Loucy (cell line): ENCODE results near the gene OR4E2.

ENCODE experiments used
- H2AFZ ChIP-seq: fragments of 200-600 bp; sonication (generic); 2 replicates; pipeline ENCODE4 v1.6.0; 2016; ENCODE audit warnings: antibody characterized with exemption, mild to moderate bottlenecking, low read length, moderate library complexity
- H3F3A ChIP-seq: fragments of 200-600 bp; 2 replicates; pipeline ENCODE4 v1.6.0; 2016; ENCODE audit warnings: antibody characterized with exemption, low read depth, mild to moderate bottlenecking
- H3K27me3 ChIP-seq: fragments of 200-600 bp; sonication (generic); 2 replicates; pipeline ENCODE4 v1.6.1; 2014; ENCODE audit warnings: low read length, mild to moderate bottlenecking; ENCODE audit not compliant: insufficient read depth, poor library complexity, severe bottlenecking
- H3K36me3 ChIP-seq: fragments of 200-600 bp; sonication (generic); 2 replicates; pipeline ENCODE4 v1.6.1; 2016; ENCODE audit warnings: low read length; ENCODE audit not compliant: insufficient read depth
- H3K4me1 ChIP-seq: fragments of 200-600 bp; sonication (generic); 2 replicates; pipeline ENCODE4 v1.5.1; 2014; ENCODE audit warnings: low read length, mild to moderate bottlenecking; ENCODE audit not compliant: insufficient read depth, poor library complexity, severe bottlenecking
- H3K4me2 ChIP-seq: fragments of 200-600 bp; sonication (generic); 2 replicates; pipeline ENCODE4 v1.6.0; 2014; ENCODE audit warnings: antibody characterized with exemption, low read length, low read depth, mild to moderate bottlenecking; ENCODE audit not compliant: poor library complexity, severe bottlenecking
- H3K4me3 ChIP-seq: fragments of 200-600 bp; sonication (generic); 2 replicates; pipeline ENCODE4 v1.5.1; 2014; ENCODE audit warnings: low read length, mild to moderate bottlenecking, mixed read lengths; ENCODE audit not compliant: poor library complexity, severe bottlenecking
- H3K79me2 ChIP-seq: fragments of 200-600 bp; sonication (generic); 2 replicates; pipeline ENCODE4 v1.6.1; 2014; ENCODE audit warnings: low read length; ENCODE audit not compliant: insufficient read depth
- H3K9ac ChIP-seq: fragments of 200-600 bp; sonication (generic); 2 replicates; pipeline ENCODE4 v1.6.0; 2014; ENCODE audit warnings: mild to moderate bottlenecking, low read depth, low read length, moderate library complexity; ENCODE audit not compliant: poor library complexity, severe bottlenecking
- H3K9me2 ChIP-seq: fragments of 200-600 bp; sonication (generic); replicated peaks from 2 replicates; pipeline ENCODE4 v1.6.1; 2016; ENCODE audit warnings: low read depth, low read length, mixed read lengths
- H3K9me3 ChIP-seq: fragments of 200-600 bp; sonication (generic); 2 replicates; pipeline ENCODE4 v1.6.1; 2014; ENCODE audit warnings: mild to moderate bottlenecking, antibody characterized with exemption, low read length, low read depth; ENCODE audit not compliant: insufficient read depth
- H4K20me1 ChIP-seq: fragments of 200-600 bp; sonication (generic); 2 replicates; pipeline ENCODE4 v1.6.0; 2014; ENCODE audit warnings: antibody characterized with exemption, low read length, mild to moderate bottlenecking; ENCODE audit not compliant: insufficient read depth, poor library complexity, severe bottlenecking
- EZH2phosphoT487 ChIP-seq: fragments of 200-600 bp; IDR thresholded peaks from 2 replicates; pipeline ENCODE4 v1.6.1; 2018; ENCODE audit warnings: antibody characterized with exemption, mild to moderate bottlenecking, moderate library complexity, borderline replicate concordance
- TF ChIP-seq, protein P1 (sequence below): fragments of 200-600 bp; sonication (generic); conservative IDR thresholded peaks from 2 replicates; pipeline ENCODE4 v1.5.1; 2014; ENCODE audit warnings: mild to moderate bottlenecking, antibody characterized with exemption, low read length

The OR4E2 gene

DNA sequence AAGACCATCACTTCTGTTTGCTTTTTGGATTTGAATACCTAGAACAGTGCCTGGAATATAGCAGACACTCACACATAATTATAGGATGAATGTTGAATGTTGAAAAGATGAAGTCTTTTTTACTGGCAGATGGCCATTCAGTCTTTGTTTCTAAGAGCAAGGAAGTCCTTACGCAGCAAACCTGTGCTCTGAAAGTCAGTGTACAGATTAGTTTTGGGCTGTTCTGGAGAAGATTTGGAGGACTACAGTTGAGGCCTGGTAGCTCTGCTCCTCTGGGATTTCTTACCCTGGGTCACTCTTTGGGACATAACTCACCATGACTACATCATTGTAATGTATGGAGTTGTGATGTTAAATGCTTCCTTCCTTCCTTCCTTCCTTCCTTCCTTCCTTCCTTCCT, 3.3 kb downstream of the OR4E2 start:
- Histone ChIP-seq H3K36me3 (no peaks in the 10 kb centered on the region), H4K20me1 (no peaks in the 10 kb centered on the region), H3K9me3 (no peaks in the 10 kb centered on the region), H3K9me2 (0 out of 2 replicates have a peak, but pooled peaks cover under 1% of the 10 kb centered on the region), H2AFZ (no peak overlapping the region), H3K9ac (no peak overlapping the region), H3K27me3 (no peaks in the 10 kb centered on the region), H3F3A (no peaks in the 10 kb centered on the region), H3K4me1 (no peaks in the 10 kb centered on the region), H3K4me3 (no peak overlapping the region), H3K79me2 (no peaks in the 10 kb centered on the region), H3K4me2 (no peak overlapping the region)
- TF ChIP-seq, protein P1, sequence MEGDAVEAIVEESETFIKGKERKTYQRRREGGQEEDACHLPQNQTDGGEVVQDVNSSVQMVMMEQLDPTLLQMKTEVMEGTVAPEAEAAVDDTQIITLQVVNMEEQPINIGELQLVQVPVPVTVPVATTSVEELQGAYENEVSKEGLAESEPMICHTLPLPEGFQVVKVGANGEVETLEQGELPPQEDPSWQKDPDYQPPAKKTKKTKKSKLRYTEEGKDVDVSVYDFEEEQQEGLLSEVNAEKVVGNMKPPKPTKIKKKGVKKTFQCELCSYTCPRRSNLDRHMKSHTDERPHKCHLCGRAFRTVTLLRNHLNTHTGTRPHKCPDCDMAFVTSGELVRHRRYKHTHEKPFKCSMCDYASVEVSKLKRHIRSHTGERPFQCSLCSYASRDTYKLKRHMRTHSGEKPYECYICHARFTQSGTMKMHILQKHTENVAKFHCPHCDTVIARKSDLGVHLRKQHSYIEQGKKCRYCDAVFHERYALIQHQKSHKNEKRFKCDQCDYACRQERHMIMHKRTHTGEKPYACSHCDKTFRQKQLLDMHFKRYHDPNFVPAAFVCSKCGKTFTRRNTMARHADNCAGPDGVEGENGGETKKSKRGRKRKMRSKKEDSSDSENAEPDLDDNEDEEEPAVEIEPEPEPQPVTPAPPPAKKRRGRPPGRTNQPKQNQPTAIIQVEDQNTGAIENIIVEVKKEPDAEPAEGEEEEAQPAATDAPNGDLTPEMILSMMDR: no peak
- no peak for TF ChIP-seq EZH2phosphoT487

DNA sequence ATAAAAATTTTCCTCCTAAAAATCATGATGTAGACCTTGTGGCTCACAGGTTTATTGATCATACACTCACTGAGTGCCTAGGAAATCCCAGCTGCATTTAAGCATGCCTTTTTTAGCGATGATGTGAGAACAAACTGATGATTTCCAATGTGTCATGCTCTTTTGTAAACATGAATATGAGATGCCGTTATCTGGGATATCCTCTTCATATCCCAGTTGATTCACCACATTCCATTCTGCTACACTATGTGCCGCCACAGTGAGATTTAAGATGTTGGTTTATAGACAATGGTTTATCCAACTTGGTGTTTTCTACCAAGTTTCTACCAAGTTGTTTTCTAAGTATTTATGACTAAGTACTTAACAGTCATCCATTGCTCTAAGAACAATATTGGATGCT, 14.7 kb downstream of the OR4E2 start:
- no peaks in the 10 kb centered on the region for H3K9me3 ChIP-seq
- no peaks in the 10 kb centered on the region for H3K36me3 ChIP-seq
- H3K4me1 ChIP-seq: no peaks in the 10 kb centered on the region
- no peaks in the 10 kb centered on the region for H4K20me1 ChIP-seq
- no peaks in the 10 kb centered on the region for H3F3A ChIP-seq
- no peaks in the 10 kb centered on the region for H3K27me3 ChIP-seq
- no peaks in the 10 kb centered on the region for H3K79me2 ChIP-seq
- no peak overlapping the region for H2AFZ ChIP-seq
- H3K4me3 ChIP-seq: no peak overlapping the region
- H3K4me2 ChIP-seq: no peak overlapping the region
- no peak overlapping the region for H3K9ac ChIP-seq
- TF ChIP-seq EZH2phosphoT487: no peak
- TF ChIP-seq, protein P1: no peak
- H3K9me2 ChIP-seq: no peaks in the 10 kb centered on the region

DNA sequence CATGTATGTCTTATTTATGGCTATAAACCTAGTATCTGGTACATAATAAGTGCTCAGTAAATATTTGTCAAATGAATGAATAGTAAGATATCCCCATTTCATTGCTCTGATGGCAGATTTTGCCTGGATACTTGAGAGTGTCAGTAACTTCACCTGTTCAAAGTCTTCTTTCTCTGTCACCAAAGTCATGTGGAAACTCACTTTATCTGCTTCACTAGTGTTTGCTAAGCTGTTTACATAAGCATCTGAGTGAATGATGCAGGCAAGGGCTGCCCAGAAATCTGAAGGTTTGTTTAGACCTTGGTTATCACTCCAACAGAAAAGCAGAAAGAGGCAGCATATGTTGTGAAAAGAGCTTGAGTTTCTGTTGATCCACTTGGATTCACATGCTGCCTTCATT, 15.6 kb downstream of the OR4E2 start:
- Histone ChIP-seq H3F3A (no peaks in the 10 kb centered on the region), H3K9me2 (no peaks in the 10 kb centered on the region), H3K79me2 (no peaks in the 10 kb centered on the region), H3K9me3 (no peaks in the 10 kb centered on the region), H3K27me3 (no peaks in the 10 kb centered on the region), H3K4me1 (no peaks in the 10 kb centered on the region), H2AFZ (no peak overlapping the region), H4K20me1 (no peaks in the 10 kb centered on the region), H3K4me3 (no peak overlapping the region), H3K36me3 (no peaks in the 10 kb centered on the region), H3K4me2 (no peak overlapping the region), H3K9ac (no peak overlapping the region)
- TF ChIP-seq, protein P1: no peak
- no peak for TF ChIP-seq EZH2phosphoT487
